GM10248 (cell line): ENCODE results near the gene CREB3L1.

Experiments used
- CTCF ChIA-PET: fragments of 300-600 bp; sonication (Branson Sonifier 250); formaldehyde crosslinking; extraction: SDS; loops from one replicate; lab custom pipeline; 2021; ENCODE audit warnings: antibody characterized with exemption; lab: Yijun Ruan, JAX
- POLR2A ChIA-PET: fragments of 350-650 bp; sonication (Branson Sonifier 250); formaldehyde crosslinking; extraction: SDS; loops from one replicate; lab custom pipeline; 2020; ENCODE audit warnings: antibody characterized with exemption; lab: Yijun Ruan, JAX
- DNase-seq: peaks from one replicate; pipeline ENCODE4 v3.0.0; 2012; ENCODE audit errors: extremely low spot score
- CTCF ChIP-seq: IDR thresholded peaks from 2 replicates; pipeline ENCODE4 v1.5.1; 2012; ENCODE audit warnings: mild to moderate bottlenecking, low read depth; ENCODE audit errors: extremely low read depth, missing control alignments, control extremely low read depth

The CREB3L1 gene

GRCh38 chr11:46356924-46357482 is 79.5 kb downstream of the CREB3L1 start:
- TF ChIP-seq CTCF: no peak
- no peak for DNase-seq
- CTCF ChIA-PET: interaction anchor here (1.1 to 21.1 kb wide), 4 partner anchors 5 to 172 kb away, joined by 4 to 452 read pairs (median 228); partner anchors contain the start of gene DGKZ
- POLR2A ChIA-PET: no interaction called here

- CTCF ChIA-PET: interaction anchor here (1.1 to 21.1 kb wide), 4 partner anchors 5 to 177 kb away, joined by 3 to 452 read pairs (median 228); partner anchors contain the start of gene DGKZ
- TF ChIP-seq CTCF: no peak
- DNase-seq: no peak
- POLR2A ChIA-PET: no interaction called here
These were observed 80.0 kb downstream of the CREB3L1 start for GRCh38 chr11:46357483-46357936.

GRCh38 chr11:46359953-46360352 is 82.5 kb downstream of the CREB3L1 start:
- TF ChIP-seq CTCF: no peak
- ChIA-PET CTCF (interaction anchor here (1.9 to 21.1 kb wide), 6 partner anchors 4 to 169 kb away, joined by 8 to 452 read pairs (median 9); partner anchors contain the start of gene DGKZ), POLR2A (no interaction called here)
- DNase-seq: no peak

GRCh38 chr11:46360878-46361277 is 83.4 kb downstream of the CREB3L1 start:
- no peak for TF ChIP-seq CTCF
- ChIA-PET CTCF (interaction anchor here (0.8 to 21.1 kb wide), 12 partner anchors 3 to 191 kb away, joined by 3 to 452 read pairs (median 7); partner anchors contain the start of gene DGKZ), POLR2A (no interaction called here)
- no peak for DNase-seq

- POLR2A ChIA-PET: no interaction called here
- DNase-seq: peak; percentile 94
- TF ChIP-seq CTCF: no peak
- CTCF ChIA-PET: interaction anchor here (0.9 to 21.1 kb wide), 13 partner anchors 2 to 190 kb away, joined by 3 to 452 read pairs (median 8); partner anchors contain the start of gene DGKZ
These were observed 84.1 kb downstream of the CREB3L1 start for GRCh38 chr11:46361283-46362155.
